NCI-H69 (cell line): Measurements from ENCODE around the gene AQP10.
"Not testable (repeated sequence)": the region's sequence is repeated elsewhere in the genome, so short reads cannot be mapped to it uniquely, and the experiment has no call there.

ENCODE experiments used
- DNase-seq: peaks from one replicate; lab custom pipeline; 2025; lab: John Stamatoyannopoulos, UW

AQP10 gene

GRCh38 chr1:154344977-154345837 is 24.3 kb downstream of the AQP10 start:
- peak; percentile 40 for DNase-seq

- DNase-seq, result no peak
Measured at GRCh38 chr1:154346276-154346917, 25.5 kb downstream of the AQP10 start.

GRCh38 chr1:154347961-154348360 is 27.1 kb downstream of the AQP10 start:
- DNase-seq, result no peak

- DNase-seq, result no peak
Measured at GRCh38 chr1:154348429-154349076, 27.7 kb downstream of the AQP10 start.

GRCh38 chr1:154349121-154349520 is 28.2 kb downstream of the AQP10 start:
- DNase-seq, result no peak

- peak; percentile 44 for DNase-seq
Measured at GRCh38 chr1:154350383-154350782, 29.5 kb downstream of the AQP10 start.

- DNase-seq, result peak; percentile 96
Measured at GRCh38 chr1:154351363-154352068, 30.6 kb downstream of the AQP10 start.

- peak; percentile 50 for DNase-seq
Measured at GRCh38 chr1:154352245-154352580, 31.3 kb downstream of the AQP10 start.

- DNase-seq, result peak; percentile 84
Measured at GRCh38 chr1:154352581-154353459, 31.9 kb downstream of the AQP10 start.

GRCh38 chr1:154353460-154353904 is 32.6 kb downstream of the AQP10 start:
- peak; percentile 18 for DNase-seq

GRCh38 chr1:154353966-154354365 is 33.1 kb downstream of the AQP10 start:
- DNase-seq, result no peak

- DNase-seq, result no peak
Measured at GRCh38 chr1:154358519-154358918, 37.6 kb downstream of the AQP10 start.

- no peak for DNase-seq
Measured at GRCh38 chr1:154360288-154360687, 39.4 kb downstream of the AQP10 start.

- DNase-seq, result not testable (repeated sequence)
Measured at GRCh38 chr1:154360881-154361280, 40.0 kb downstream of the AQP10 start.

- no peak for DNase-seq
Measured at GRCh38 chr1:154361357-154361756, 40.5 kb downstream of the AQP10 start.

- no peak for DNase-seq
Measured at GRCh38 chr1:154371436-154371835, 50.5 kb downstream of the AQP10 start.

GRCh38 chr1:154373777-154374357 is 53.0 kb downstream of the AQP10 start:
- DNase-seq, result not testable (repeated sequence)
